ENCODE measurements around the gene TNNC2.
"Not testable (repeated sequence)": the region's sequence is repeated elsewhere in the genome, so short reads cannot be mapped to it uniquely, and the experiment has no call there.

The TNNC2 gene

DNA sequence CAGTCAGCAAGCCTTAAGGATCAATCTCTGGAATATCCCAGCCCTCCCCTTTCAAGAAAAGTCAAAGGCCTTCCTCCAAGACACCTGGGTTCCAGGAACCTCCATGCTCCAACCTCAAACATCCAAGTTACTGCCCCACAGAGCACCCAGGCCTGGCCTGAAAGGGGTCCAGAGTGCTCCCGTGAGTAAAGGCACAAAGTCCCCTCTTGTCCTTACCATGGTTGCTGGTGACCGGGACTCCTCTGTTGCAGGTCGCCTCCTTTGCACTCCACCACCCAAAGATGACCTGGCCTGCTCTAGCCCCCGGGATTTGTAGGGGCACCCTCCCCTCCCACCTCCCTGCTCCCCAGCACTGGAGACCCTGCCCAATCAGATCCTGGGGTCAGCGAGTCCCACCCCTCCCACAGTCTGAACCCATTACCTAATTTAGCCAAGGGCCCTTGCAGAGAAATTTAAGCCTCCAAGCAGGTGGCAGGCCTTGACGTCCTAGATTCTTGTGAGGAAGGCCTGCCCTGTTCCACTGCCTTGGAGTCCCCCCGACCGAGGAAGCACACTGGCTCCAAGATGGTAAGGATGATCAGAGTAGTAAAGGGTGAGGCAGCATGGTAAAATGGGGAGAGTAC is at the start of gene TNNC2:
Gene TNNC2 (minus strand): TSS at position 283 of the 623 bp plus-strand sequence. CDS start 64 bp downstream, at position 219.
- peaks cover 5% of the 10 kb centered on the region; the same call in 1 of the 2 replicates for H3K4me1 ChIP-seq (ENCODE audit: control insufficient read depth, insufficient read depth, low read length)
- no peaks in the 10 kb centered on the region for H3K36me3 ChIP-seq (ENCODE audit: control insufficient read depth, insufficient read depth, low read length)
- H3K4me3 ChIP-seq (ENCODE audit: low read depth, low read length) = no peak within 1 kb of the TSS
- no peaks in the 10 kb centered on the region for H3K9me3 ChIP-seq (ENCODE audit: control insufficient read depth, insufficient read depth, low read length)
- H3K27ac ChIP-seq (ENCODE audit: low read depth, low read length) = no peak within 1 kb of the TSS
- H3K27me3 ChIP-seq (ENCODE audit: control insufficient read depth, insufficient read depth, low read length) = peaks cover 13% of the 10 kb centered on the region
- H3K9ac ChIP-seq (ENCODE audit: low read depth, low read length) = no peak within 1 kb of the TSS

DNA sequence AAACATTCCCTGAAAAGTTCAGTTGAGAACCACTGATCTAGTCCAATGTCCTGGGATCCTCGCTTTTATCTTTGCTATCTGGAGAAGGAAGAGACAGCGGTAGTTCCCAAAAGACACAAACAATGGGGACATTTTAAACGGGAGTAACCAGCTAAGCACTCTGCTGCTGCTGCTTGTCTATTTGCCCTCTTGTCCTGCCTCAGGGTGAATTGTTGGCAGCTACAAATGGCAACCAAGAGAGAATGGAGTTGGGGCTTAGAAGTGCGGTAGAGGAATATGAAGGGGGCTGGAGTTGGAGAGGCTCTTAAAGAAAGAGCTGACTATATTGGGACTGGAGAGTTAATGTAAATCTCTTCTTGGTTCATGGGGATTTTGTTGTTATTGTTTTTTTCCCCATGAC is 47.5 kb upstream of the TNNC2 start:
- Histone ChIP-seq H3K9ac (ENCODE audit: low read depth, low read length) (no peak overlapping the region), H3K9me3 (ENCODE audit: control insufficient read depth, insufficient read depth, low read length) (no peaks in the 10 kb centered on the region), H3K27ac (ENCODE audit: low read depth, low read length) (no peak overlapping the region), H3K4me3 (ENCODE audit: low read depth, low read length) (no peak overlapping the region), H3K27me3 (ENCODE audit: control insufficient read depth, insufficient read depth, low read length) (no peaks in the 10 kb centered on the region), H3K4me1 (ENCODE audit: control insufficient read depth, insufficient read depth, low read length) (no peaks in the 10 kb centered on the region), H3K36me3 (ENCODE audit: control insufficient read depth, insufficient read depth, low read length) (peaks cover 19% of the 10 kb centered on the region)

DNA sequence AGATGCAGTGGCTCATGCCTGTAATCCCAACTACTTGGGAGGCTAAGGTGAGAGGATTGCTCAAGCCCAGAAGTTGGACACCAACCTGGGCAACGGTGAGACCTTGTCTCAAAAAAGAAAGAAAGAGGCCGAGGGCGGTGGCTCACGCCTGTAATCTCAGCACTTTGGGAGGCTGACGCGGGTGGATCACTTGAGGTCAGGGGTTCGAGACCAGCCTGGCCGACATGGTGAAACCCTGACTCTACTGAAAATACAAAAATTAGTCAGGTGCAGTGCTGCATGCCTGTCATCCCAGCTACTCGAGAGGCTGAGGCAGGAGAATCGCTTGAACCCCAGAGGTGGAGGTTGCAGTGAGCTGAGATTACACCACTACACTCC is 47.0 kb upstream of the TNNC2 start:
- peaks cover 19% of the 10 kb centered on the region for H3K36me3 ChIP-seq (ENCODE audit: control insufficient read depth, insufficient read depth, low read length)
- not testable (repeated sequence) for H3K4me3 ChIP-seq (ENCODE audit: low read depth, low read length); H3K4me1 ChIP-seq (ENCODE audit: control insufficient read depth, insufficient read depth, low read length); H3K27me3 ChIP-seq (ENCODE audit: control insufficient read depth, insufficient read depth, low read length); H3K9me3 ChIP-seq (ENCODE audit: control insufficient read depth, insufficient read depth, low read length); H3K9ac ChIP-seq (ENCODE audit: low read depth, low read length); H3K27ac ChIP-seq (ENCODE audit: low read depth, low read length)

DNA sequence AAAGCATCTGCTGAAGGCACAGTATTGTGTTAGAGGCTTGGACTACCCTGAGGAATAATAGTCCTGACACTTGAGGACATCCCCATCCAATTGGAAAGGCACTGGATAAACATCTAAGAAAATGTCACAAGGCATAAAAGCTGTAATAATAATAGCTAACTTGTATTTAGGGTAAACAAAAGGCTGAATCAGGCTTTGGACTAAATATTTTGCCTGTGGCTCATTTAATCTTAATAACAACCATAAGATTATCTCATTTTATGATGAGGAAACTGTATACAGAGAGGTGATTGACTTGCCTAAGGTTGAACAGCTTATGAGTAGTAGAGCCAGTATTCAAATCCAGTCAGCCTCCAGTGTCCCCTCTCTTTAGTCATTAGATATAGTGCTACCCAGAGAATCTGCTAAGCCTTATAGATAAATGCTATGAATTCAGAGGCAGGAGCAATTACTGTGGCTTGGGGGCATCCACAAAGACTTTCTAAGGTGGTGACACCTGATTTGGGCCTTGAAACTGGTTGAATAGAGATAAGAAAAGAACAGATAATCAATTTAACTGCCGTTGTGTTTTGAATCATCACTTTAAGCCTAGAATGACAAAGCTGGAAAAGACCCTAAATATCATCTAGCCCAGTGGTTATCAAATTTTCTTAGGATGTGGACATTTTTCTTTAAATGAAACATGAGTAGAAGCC is 46.4 kb upstream of the TNNC2 start:
- Histone ChIP-seq H3K9me3 (ENCODE audit: control insufficient read depth, insufficient read depth, low read length) (no peaks in the 10 kb centered on the region), H3K36me3 (ENCODE audit: control insufficient read depth, insufficient read depth, low read length) (peaks cover 19% of the 10 kb centered on the region), H3K27ac (ENCODE audit: low read depth, low read length) (no peak overlapping the region), H3K9ac (ENCODE audit: low read depth, low read length) (no peak overlapping the region), H3K4me1 (ENCODE audit: control insufficient read depth, insufficient read depth, low read length) (no peaks in the 10 kb centered on the region), H3K4me3 (ENCODE audit: low read depth, low read length) (no peak overlapping the region), H3K27me3 (ENCODE audit: control insufficient read depth, insufficient read depth, low read length) (no peaks in the 10 kb centered on the region)

DNA sequence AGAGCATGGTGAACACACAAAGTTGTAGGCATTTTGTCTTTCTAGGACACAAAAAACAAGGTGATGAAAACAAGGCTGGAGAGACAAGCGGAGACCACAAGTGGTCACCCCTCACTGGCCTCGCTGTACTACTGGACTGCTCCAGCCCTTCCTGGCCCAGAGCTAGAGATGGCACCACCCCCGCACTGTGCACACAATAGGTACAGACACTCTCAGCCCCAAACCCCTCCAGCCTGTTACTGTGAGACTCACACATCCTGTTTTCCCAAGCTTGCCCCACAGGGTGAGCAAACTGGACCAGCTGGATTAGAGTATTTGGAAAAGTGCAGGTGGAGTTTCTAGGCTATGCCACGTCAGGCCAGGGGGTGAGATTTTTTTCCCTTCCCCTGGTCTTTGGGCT is 45.5 kb upstream of the TNNC2 start:
- H3K27me3 ChIP-seq (ENCODE audit: control insufficient read depth, insufficient read depth, low read length) = no peaks in the 10 kb centered on the region
- H3K9me3 ChIP-seq (ENCODE audit: control insufficient read depth, insufficient read depth, low read length) = no peaks in the 10 kb centered on the region
- no peak overlapping the region for H3K4me3 ChIP-seq (ENCODE audit: low read depth, low read length)
- no peak overlapping the region for H3K9ac ChIP-seq (ENCODE audit: low read depth, low read length)
- no peaks in the 10 kb centered on the region for H3K4me1 ChIP-seq (ENCODE audit: control insufficient read depth, insufficient read depth, low read length)
- H3K36me3 ChIP-seq (ENCODE audit: control insufficient read depth, insufficient read depth, low read length) = peaks cover 11% of the 10 kb centered on the region
- H3K27ac ChIP-seq (ENCODE audit: low read depth, low read length) = no peak overlapping the region

DNA sequence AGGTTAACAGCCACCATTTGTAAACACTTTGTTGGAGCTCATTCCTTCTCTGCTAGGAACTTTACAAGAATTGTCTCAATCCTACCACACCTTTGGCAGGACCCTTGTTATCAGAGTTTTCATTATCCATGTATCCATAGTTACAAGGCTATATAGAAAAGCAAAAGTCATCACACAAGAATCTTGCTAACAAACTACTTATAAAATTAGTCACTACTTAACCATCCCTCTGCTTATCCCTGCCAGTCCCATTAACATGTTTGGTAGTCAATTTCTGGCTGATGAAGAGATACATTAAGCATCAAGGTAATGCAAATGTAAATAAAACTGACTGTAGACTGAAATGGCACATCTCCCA is 40.7 kb upstream of the TNNC2 start:
- no peak overlapping the region for H3K27ac ChIP-seq (ENCODE audit: low read depth, low read length)
- no peak overlapping the region for H3K9ac ChIP-seq (ENCODE audit: low read depth, low read length)

DNA sequence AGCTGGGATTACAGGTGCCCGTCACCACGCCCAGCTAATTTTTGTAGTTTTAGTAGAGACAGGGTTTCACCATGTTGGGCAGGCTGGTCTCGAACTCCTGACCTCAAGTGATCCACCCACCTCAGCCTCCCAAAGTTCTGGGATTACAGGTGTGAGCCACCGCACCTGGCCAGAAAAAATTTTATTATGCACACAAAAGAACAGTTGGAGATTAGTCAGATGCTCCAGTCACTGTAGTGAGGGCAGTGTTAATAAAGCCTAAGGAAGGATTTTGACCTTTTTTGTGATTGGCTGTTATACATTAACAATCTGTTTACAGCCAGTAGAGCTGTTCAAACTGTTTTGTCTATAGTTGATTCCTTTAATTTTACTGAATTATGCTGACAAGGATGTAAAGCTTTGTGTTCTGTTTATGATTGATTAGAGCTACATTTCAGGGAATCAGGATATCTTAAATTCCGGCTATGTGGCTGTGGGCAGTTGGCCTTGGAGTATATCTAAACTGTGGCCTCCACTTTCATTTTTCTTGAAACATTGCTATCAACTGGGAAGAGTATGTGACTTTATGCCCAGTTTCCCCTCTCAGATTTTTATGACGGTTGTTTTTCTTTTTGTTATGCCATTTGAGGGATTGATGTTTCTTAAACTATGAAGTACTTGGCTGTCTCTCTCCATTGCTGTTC is 40.2 kb upstream of the TNNC2 start:
- no peaks in the 10 kb centered on the region for H3K36me3 ChIP-seq (ENCODE audit: control insufficient read depth, insufficient read depth, low read length)
- H3K27ac ChIP-seq (ENCODE audit: low read depth, low read length) = no peak overlapping the region
- H3K4me1 ChIP-seq (ENCODE audit: control insufficient read depth, insufficient read depth, low read length) = no peaks in the 10 kb centered on the region
- no peaks in the 10 kb centered on the region for H3K27me3 ChIP-seq (ENCODE audit: control insufficient read depth, insufficient read depth, low read length)
- no peaks in the 10 kb centered on the region for H3K9me3 ChIP-seq (ENCODE audit: control insufficient read depth, insufficient read depth, low read length)
- no peak overlapping the region for H3K9ac ChIP-seq (ENCODE audit: low read depth, low read length)
- no peak overlapping the region for H3K4me3 ChIP-seq (ENCODE audit: low read depth, low read length)

More for the DNA sequence above, 40.7 kb upstream of the TNNC2 start:
- no peaks in the 10 kb centered on the region for H3K36me3 ChIP-seq (ENCODE audit: control insufficient read depth, insufficient read depth, low read length)
- no peaks in the 10 kb centered on the region for H3K27me3 ChIP-seq (ENCODE audit: control insufficient read depth, insufficient read depth, low read length)
- H3K9me3 ChIP-seq (ENCODE audit: control insufficient read depth, insufficient read depth, low read length) = no peaks in the 10 kb centered on the region
- H3K4me3 ChIP-seq (ENCODE audit: low read depth, low read length) = no peak overlapping the region
- H3K4me1 ChIP-seq (ENCODE audit: control insufficient read depth, insufficient read depth, low read length) = no peaks in the 10 kb centered on the region

DNA sequence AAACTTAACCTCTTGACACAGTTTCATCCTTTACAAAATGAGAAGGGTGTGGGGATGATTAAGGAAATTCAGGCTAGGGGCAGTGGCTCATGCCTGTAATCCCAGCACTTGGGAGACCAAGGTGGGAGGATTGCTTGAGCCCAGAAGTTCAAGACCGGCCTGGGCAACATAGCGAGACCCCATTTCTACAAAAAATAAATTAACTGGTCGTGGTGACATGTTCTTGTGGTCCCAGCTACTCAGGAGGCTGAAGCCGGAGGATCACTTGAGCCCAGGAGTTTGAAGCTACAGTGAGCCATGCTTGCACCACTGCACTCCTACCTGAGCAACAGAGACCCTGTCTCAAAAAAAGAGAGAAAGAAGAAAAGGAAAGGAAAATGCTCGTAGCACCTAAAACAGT is 39.3 kb upstream of the TNNC2 start:
- H3K4me1 ChIP-seq (ENCODE audit: control insufficient read depth, insufficient read depth, low read length) = no peaks in the 10 kb centered on the region
- H3K9ac ChIP-seq (ENCODE audit: low read depth, low read length) = no peak overlapping the region
- no peaks in the 10 kb centered on the region for H3K9me3 ChIP-seq (ENCODE audit: control insufficient read depth, insufficient read depth, low read length)
- no peak overlapping the region for H3K4me3 ChIP-seq (ENCODE audit: low read depth, low read length)
- H3K27me3 ChIP-seq (ENCODE audit: control insufficient read depth, insufficient read depth, low read length) = no peaks in the 10 kb centered on the region
- no peak overlapping the region for H3K27ac ChIP-seq (ENCODE audit: low read depth, low read length)
- no peaks in the 10 kb centered on the region for H3K36me3 ChIP-seq (ENCODE audit: control insufficient read depth, insufficient read depth, low read length)

DNA sequence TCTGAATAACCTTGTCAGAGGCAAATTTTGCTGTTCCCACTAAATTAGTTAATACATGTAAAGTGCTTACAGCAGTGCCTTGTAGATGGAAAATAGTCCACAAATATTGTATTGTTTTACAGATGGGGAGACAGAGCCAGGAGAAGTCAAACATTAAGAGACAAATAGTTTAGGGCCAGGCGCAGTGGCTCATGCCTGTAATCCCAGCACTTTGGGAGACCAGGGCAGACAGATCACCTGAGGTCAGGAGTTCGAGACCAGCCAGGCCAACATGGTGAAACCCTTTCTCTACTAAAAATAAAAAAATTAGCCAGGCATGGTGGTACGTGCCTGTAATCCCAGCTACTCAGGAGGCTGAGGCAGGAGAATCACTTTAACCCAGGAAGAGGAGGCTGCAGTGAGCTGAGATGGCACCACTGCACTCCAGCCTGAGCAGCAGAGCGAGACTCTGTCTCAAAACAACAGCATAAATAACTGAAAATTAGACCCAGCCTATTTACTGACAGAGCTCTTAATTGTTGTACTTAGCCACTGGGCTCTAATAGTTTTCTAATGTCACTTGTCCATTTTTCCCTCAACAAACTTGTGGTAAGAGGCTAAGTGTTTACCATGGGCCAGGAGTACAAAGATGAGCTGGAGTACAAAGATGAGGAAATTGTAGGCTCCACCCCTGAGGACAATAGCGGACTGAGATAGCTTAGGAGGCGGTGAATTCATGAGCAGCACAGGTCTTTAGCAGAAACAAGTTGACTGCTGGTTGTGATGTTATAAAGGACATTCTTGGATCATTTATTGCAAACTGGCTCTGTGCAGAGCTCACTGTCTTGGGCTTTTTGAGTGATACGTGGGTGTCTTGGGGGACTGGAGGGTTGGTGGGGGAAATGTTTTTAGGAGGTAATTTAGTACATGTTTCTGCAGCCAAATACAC is 36.7 kb upstream of the TNNC2 start:
- Histone ChIP-seq H3K27ac (ENCODE audit: low read depth, low read length) (no peak overlapping the region), H3K4me1 (ENCODE audit: control insufficient read depth, insufficient read depth, low read length) (peaks cover 11% of the 10 kb centered on the region; the same call in 1 of the 2 replicates), H3K4me3 (ENCODE audit: low read depth, low read length) (no peak overlapping the region), H3K9ac (ENCODE audit: low read depth, low read length) (no peak overlapping the region), H3K27me3 (ENCODE audit: control insufficient read depth, insufficient read depth, low read length) (no peaks in the 10 kb centered on the region), H3K36me3 (ENCODE audit: control insufficient read depth, insufficient read depth, low read length) (no peaks in the 10 kb centered on the region), H3K9me3 (ENCODE audit: control insufficient read depth, insufficient read depth, low read length) (no peaks in the 10 kb centered on the region)

DNA sequence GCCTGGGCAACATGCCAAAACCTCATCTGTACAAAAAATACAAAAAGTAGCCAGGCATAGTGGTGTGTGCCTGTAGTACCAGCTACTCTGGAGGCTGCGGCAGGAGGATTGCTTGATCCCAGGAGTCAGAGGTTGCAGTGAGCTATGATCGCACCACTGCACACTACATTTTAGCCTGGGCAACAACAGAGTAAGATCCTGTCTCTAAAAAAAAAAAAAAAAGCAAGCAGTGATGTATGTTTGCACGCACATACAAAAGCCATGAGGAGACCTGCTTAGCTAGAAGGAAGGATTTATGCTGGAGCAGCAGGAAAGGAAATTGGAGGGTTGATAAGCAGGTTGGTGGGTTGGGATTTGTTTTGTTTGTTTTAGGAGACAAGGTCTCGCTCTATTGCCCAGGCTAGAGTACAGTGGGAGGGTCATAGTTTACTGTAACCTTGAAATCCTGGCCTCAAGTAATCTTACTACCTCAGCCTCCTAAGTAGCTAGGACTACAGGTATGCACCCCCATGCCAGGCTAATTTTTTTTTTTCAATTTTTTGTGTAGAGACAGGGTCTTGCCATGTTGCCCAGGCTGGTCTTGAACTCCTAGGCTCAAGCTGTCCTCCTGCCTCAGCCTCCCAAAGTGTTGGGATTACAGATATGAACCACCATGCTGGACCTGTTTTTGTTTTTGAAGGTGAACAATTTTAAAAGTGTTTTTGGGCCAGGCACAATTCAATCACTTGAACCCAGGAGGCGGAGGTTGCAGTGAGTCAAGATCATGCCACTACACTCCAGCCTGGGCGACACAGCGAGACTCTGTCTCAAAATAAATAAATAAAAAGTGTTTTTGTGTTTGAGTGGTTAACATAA is 34.3 kb upstream of the TNNC2 start:
- no peak overlapping the region for H3K4me3 ChIP-seq (ENCODE audit: low read depth, low read length)
- no peaks in the 10 kb centered on the region for H3K36me3 ChIP-seq (ENCODE audit: control insufficient read depth, insufficient read depth, low read length)
- peaks cover 20% of the 10 kb centered on the region; the same call in 1 of the 2 replicates for H3K4me1 ChIP-seq (ENCODE audit: control insufficient read depth, insufficient read depth, low read length)

More for the DNA sequence above, 34.3 kb upstream of the TNNC2 start:
- Histone ChIP-seq H3K27ac (ENCODE audit: low read depth, low read length) (no peak overlapping the region), H3K27me3 (ENCODE audit: control insufficient read depth, insufficient read depth, low read length) (no peaks in the 10 kb centered on the region), H3K9ac (ENCODE audit: low read depth, low read length) (no peak overlapping the region), H3K9me3 (ENCODE audit: control insufficient read depth, insufficient read depth, low read length) (no peaks in the 10 kb centered on the region)

Data from HUES48 (cell line).